Keratinocyte (primary cell): Measurements from ENCODE around the gene FAM25G. TPM values are rescaled to one million over a fixed set of nuclear protein-coding genes. Genes with fewer than 3 reads are reported as not detected.
A peak's percentile ranks its signal among the peaks of the same experiment; 100 is the strongest.

ENCODE experiments used
- DNase-seq: peaks from one replicate; pipeline ENCODE4 v3.0.0-alpha.2; 2011; ENCODE audit warnings: low read depth, missing footprints, low spot score
- FAIRE-seq: peaks from 2 replicates; lab custom pipeline; 2011; peaks lifted over from hg19 to GRCh38; lab: Jason Lieb, UNC
- H2AFZ ChIP-seq: 2 replicates; pipeline ENCODE4 v1.6.0; 2012; ENCODE audit warnings: low read length, control low read depth, inconsistent platforms; ENCODE audit not compliant: control insufficient read depth
- H3K27ac ChIP-seq: 2 replicates; pipeline ENCODE4 v1.5.1; 2011; ENCODE audit warnings: low read length; ENCODE audit not compliant: control insufficient read depth, insufficient read depth
- H3K27me3 ChIP-seq: 3 replicates; pipeline ENCODE4 v1.6.0; 2011; ENCODE audit warnings: low read length; ENCODE audit not compliant: control insufficient read depth, insufficient read depth; ENCODE audit errors: extremely low read depth
- H3K36me3 ChIP-seq, 2 experiments: 2 replicates in 1 of 2; 3 replicates in 1 of 2; pipeline ENCODE4 v1.5.1; 2011; ENCODE audit warnings: low read length in 2 of 2, mild to moderate bottlenecking in 1 of 2; ENCODE audit not compliant: control insufficient read depth in 2 of 2, insufficient read depth in 2 of 2; ENCODE audit errors: extremely low read depth in 1 of 2
- H3K4me1 ChIP-seq: 3 replicates; pipeline ENCODE4 v1.5.1; 2011; ENCODE audit warnings: low read length; ENCODE audit not compliant: control insufficient read depth, insufficient read depth; ENCODE audit errors: extremely low read depth
- H3K4me2 ChIP-seq: 3 replicates; pipeline ENCODE4 v1.6.0; 2011; ENCODE audit warnings: low read depth, low read length; ENCODE audit not compliant: control insufficient read depth, insufficient read depth; ENCODE audit errors: extremely low read depth
- H3K4me3 ChIP-seq, 3 experiments: fragments of 200-600 bp in 1 of 3; sonication (generic) in 1 of 3; 2 replicates in 2 of 3; 3 replicates in 1 of 3; pipeline ENCODE4 v1.5.1; 2011 to 2016; ENCODE audit warnings: low read length in 3 of 3, mild to moderate bottlenecking in 3 of 3, control low read depth in 2 of 3, inconsistent platforms in 1 of 3, low read depth in 1 of 3, mixed read lengths in 1 of 3, mixed run types in 1 of 3, moderate library complexity in 1 of 3; ENCODE audit not compliant: control insufficient read depth in 2 of 3, insufficient read depth in 2 of 3; ENCODE audit errors: extremely low read depth in 1 of 3
- H3K79me2 ChIP-seq: 2 replicates; pipeline ENCODE4 v1.6.0; 2012; ENCODE audit warnings: low read length; ENCODE audit not compliant: control insufficient read depth, insufficient read depth
- H3K9ac ChIP-seq: 3 replicates; pipeline ENCODE4 v1.6.0; 2011; ENCODE audit warnings: low read length; ENCODE audit not compliant: control insufficient read depth, insufficient read depth; ENCODE audit errors: extremely low read depth
- H3K9me1 ChIP-seq: 3 replicates; pipeline ENCODE4 v1.6.0; 2011; ENCODE audit warnings: low read length; ENCODE audit not compliant: control insufficient read depth, insufficient read depth; ENCODE audit errors: extremely low read depth
- H3K9me3 ChIP-seq: 2 replicates; pipeline ENCODE4 v1.5.1; 2012; ENCODE audit warnings: low read depth, low read length; ENCODE audit not compliant: control insufficient read depth
- H4K20me1 ChIP-seq: 3 replicates; pipeline ENCODE4 v1.6.0; 2011; ENCODE audit warnings: low read length; ENCODE audit not compliant: control insufficient read depth, insufficient read depth; ENCODE audit errors: extremely low read depth
- CTCF ChIP-seq, 3 experiments: IDR thresholded peaks in 1 of 3; conservative IDR thresholded peaks in 1 of 3; optimal IDR thresholded peaks in 1 of 3; 2 replicates in 2 of 3; 3 replicates in 1 of 3; pipeline versions ENCODE3 to v1.5.1; 2011; ENCODE audit warnings: low read length in 3 of 3, mild to moderate bottlenecking in 3 of 3, moderate library complexity in 2 of 3, control low read depth in 1 of 3, inconsistent platforms in 1 of 3; ENCODE audit not compliant: insufficient read depth in 2 of 3; ENCODE audit errors: extremely low read depth in 1 of 3
- EZH2 ChIP-seq: IDR thresholded peaks from one replicate; pipeline ENCODE4 v1.6.1; 2012; ENCODE audit warnings: inconsistent platforms, mild to moderate bottlenecking, low read length, moderate library complexity
- dilution Hi-C: fragments of 300-500 bp; cut with MboI; formaldehyde crosslinking; loops from one replicate; pipeline ENCODE4 v1.7.0; 2020; ENCODE audit warnings: low sequenced_read_pairs; ENCODE audit not compliant: extremely low pct_ligation_motif_present
- polyA plus RNA-seq, 5 experiments: library from polyadenylated mRNA; depleted of rRNA in 3 of 5; stranded (reverse) in 3 of 5; stranded (forward) in 1 of 5; unstranded in 1 of 5; fragments of >200 nt; gene quantifications; 1 replicate in 1 of 5; 2 replicates in 3 of 5; 3 replicates in 1 of 5; pipeline versions ENCODE4 v1.2.1 to v1.2.3, GENCODE V29; 2011 to 2012; ENCODE audit warnings: missing spikeins in 2 of 5, low read depth in 1 of 5, low replicate concordance in 1 of 5
- small RNA-seq, 3 experiments: library from RNA; depleted of rRNA; stranded (forward); fragments of <200 nt; gene quantifications; one replicate each; pipeline ENCODE3, GENCODE V24; 2012; ENCODE audit warnings: low read depth in 3 of 3, low replicate concordance in 1 of 3; ENCODE audit not compliant: insufficient read length in 3 of 3

FAM25G gene
- polyA plus RNA-seq, 1 donor (not counting 4 experiments of a cell fraction or from before 2014, with no cell fraction given), result 10.6 TPM

GRCh38 chr10:47440207-47440606 lies 51.3 kb downstream of the FAM25G start:
- H3K27me3 ChIP-seq, result no peaks in the 10 kb centered on the region
- H2AFZ ChIP-seq, result no peak overlapping the region
- H3K4me1 ChIP-seq, result no peaks in the 10 kb centered on the region
- TF ChIP-seq EZH2, result no peak
- peak in 1 of 3 experiments; percentile 21 for TF ChIP-seq CTCF (optimal IDR thresholded peaks at IDR 0.05 in 1 of 3, IDR thresholded peaks at IDR 0.05 in 1 of 3, conservative IDR thresholded peaks at IDR 0.05 in 1 of 3; ENCODE audit: extremely low read depth in 1 of 3, insufficient read depth in 2 of 3, low read length in 3 of 3)
- no peak overlapping the region for H3K9ac ChIP-seq
- H3K9me3 ChIP-seq, result no peaks in the 10 kb centered on the region
- H3K79me2 ChIP-seq, result no peaks in the 10 kb centered on the region
- no peak for FAIRE-seq
- no peaks in the 10 kb centered on the region for H3K9me1 ChIP-seq
- dilution Hi-C loops, result no loop called here
- no peaks in the 10 kb centered on the region for H4K20me1 ChIP-seq
- H3K36me3 ChIP-seq, result no peaks in the 10 kb centered on the region
- H3K27ac ChIP-seq, result no peak overlapping the region
- no peak for DNase-seq
- no peak overlapping the region for H3K4me3 ChIP-seq
- no peak overlapping the region for H3K4me2 ChIP-seq

- no peaks in the 10 kb centered on the region for H3K4me1 ChIP-seq
- peak; percentile 9 for DNase-seq
- no peaks in the 10 kb centered on the region for H4K20me1 ChIP-seq
- H3K36me3 ChIP-seq, result no peaks in the 10 kb centered on the region
- no peak overlapping the region for H3K27ac ChIP-seq
- no peaks in the 10 kb centered on the region for H3K79me2 ChIP-seq
- no peak for FAIRE-seq
- H3K27me3 ChIP-seq, result no peaks in the 10 kb centered on the region
- no peak overlapping the region for H2AFZ ChIP-seq
- no peak overlapping the region for H3K4me2 ChIP-seq
- no peak overlapping the region for H3K9ac ChIP-seq
- H3K9me3 ChIP-seq, result no peaks in the 10 kb centered on the region
- H3K9me1 ChIP-seq, result no peaks in the 10 kb centered on the region
- dilution Hi-C loops, result no loop called here
- TF ChIP-seq CTCF (optimal IDR thresholded peaks at IDR 0.05 in 1 of 3, IDR thresholded peaks at IDR 0.05 in 1 of 3, conservative IDR thresholded peaks at IDR 0.05 in 1 of 3; ENCODE audit: extremely low read depth in 1 of 3, insufficient read depth in 2 of 3, low read length in 3 of 3), result peak; percentile 68 to 86 (median 81)
- no peak for TF ChIP-seq EZH2
- no peak overlapping the region for H3K4me3 ChIP-seq
These were observed 52.5 kb downstream of the FAM25G start for GRCh38 chr10:47438857-47439474.

Small RNA genes lying within 50 kb of the gene (small RNA-seq; reads per million reads assigned to genes)
- gene AL591684.3 (0 reads per million in 3 experiments), gene RNA5SP312 (0 reads per million in 3 experiments)

Other genes starting within 250 kb of the FAM25G start
- gene GDF10, start 191.5 kb downstream of the FAM25G start, polyA plus RNA-seq, result not detected in 3 replicates
- not detected in 3 replicates for gene GDF2, start 169.2 kb downstream of the FAM25G start, polyA plus RNA-seq
- gene RBP3, start 143.3 kb downstream of the FAM25G start, polyA plus RNA-seq, result not detected in 3 replicates
- 1.2 to 1.4 TPM (median 1.4 TPM) in 3 replicates for gene ZNF488, start 107.4 kb downstream of the FAM25G start, polyA plus RNA-seq
- gene ANXA8, start 7.6 kb downstream of the FAM25G start, polyA plus RNA-seq, result 799 to 1,190 TPM (median 820 TPM) in 3 replicates
- gene AGAP9, start 31.9 kb upstream of the FAM25G start, polyA plus RNA-seq, result 3.5 to 7.3 TPM (median 6.5 TPM) in 3 replicates